HepG2 (cell line): ENCODE results near the gene ANKZF1. TPM values are rescaled to one million over a fixed set of nuclear protein-coding genes. Genes with fewer than 3 reads are reported as not detected.

Experiments used
- DMTF1 ChIP-seq: sonication (generic); formaldehyde crosslinking; IDR thresholded peaks from 2 replicates; pipeline ENCODE4 v1.4.0; 2020; ENCODE audit warnings: mild to moderate bottlenecking, missing genetic modification reagents
- GMEB1 ChIP-seq: sonication (generic); formaldehyde crosslinking; IDR thresholded peaks from 2 replicates; pipeline ENCODE4 v1.5.1; 2020; ENCODE audit warnings: missing genetic modification reagents, mild to moderate bottlenecking, borderline replicate concordance
- HDAC6 ChIP-seq: fragments of 200-600 bp; sonication (generic); IDR thresholded peaks from 2 replicates; pipeline ENCODE4 v1.7.0; 2017; ENCODE audit warnings: mild to moderate bottlenecking, antibody characterized with exemption, low read length, low read depth
- HNF4G ChIP-seq, 2 experiments: sonication (generic) in 1 of 2; formaldehyde crosslinking in 1 of 2; IDR thresholded peaks; 2 replicates each; pipeline versions ENCODE4 v1.4.0 to v1.6.1; 2011 to 2020; ENCODE audit warnings: borderline replicate concordance in 2 of 2, low read depth in 2 of 2, mild to moderate bottlenecking in 2 of 2, low read length in 1 of 2, missing genetic modification reagents in 1 of 2, moderate library complexity in 1 of 2
- MLLT10 ChIP-seq: sonication (generic); formaldehyde crosslinking; IDR thresholded peaks from 2 replicates; pipeline ENCODE4 v1.4.0; 2020; ENCODE audit warnings: missing genetic modification reagents
- MXI1 ChIP-seq: IDR thresholded peaks from 3 replicates; pipeline ENCODE4 v1.6.1; 2012; ENCODE audit warnings: low read depth, low read length, inconsistent platforms, borderline replicate concordance
- NFKBIZ ChIP-seq: IDR thresholded peaks from 2 replicates; pipeline ENCODE4 v1.6.1; 2018; ENCODE audit warnings: missing genetic modification reagents, missing compliant biosample characterization
- SYNCRIP ChIP-seq: fragments of 200-400 bp; formaldehyde crosslinking; IDR thresholded peaks from 2 replicates; pipeline ENCODE4 v1.6.1; 2018; ENCODE audit warnings: mild to moderate bottlenecking, low read depth, low read length; ENCODE audit not compliant: insufficient read depth
- ZFP1 ChIP-seq: IDR thresholded peaks from 2 replicates; pipeline ENCODE4 v1.6.1; 2016
- ZNF747 ChIP-seq: sonication (generic); formaldehyde crosslinking; IDR thresholded peaks from 2 replicates; pipeline ENCODE4 v1.8.1; 2023; ENCODE audit warnings: missing genetic modification reagents, mild to moderate bottlenecking, borderline replicate concordance
- polyA plus RNA-seq, 8 experiments: library from polyadenylated mRNA; depleted of rRNA in 3 of 8; stranded (reverse) in 7 of 8; unstranded in 1 of 8; fragments of >200 nt; fragmentation: Illumina TruSeq in 4 of 8; extraction: Trizol in 4 of 8; gene quantifications; 2 replicates each; pipeline versions ENCODE4 v1.2.1 to v1.2.3, GENCODE V29; 2011 to 2016; ENCODE audit warnings: low read depth in 4 of 8, missing spikeins in 1 of 8, mixed read lengths in 1 of 8; ENCODE audit not compliant: insufficient read depth in 1 of 8
- total RNA-seq, 5 experiments: library from RNA; depleted of rRNA; stranded (reverse); fragments of >200 nt; fragmentation: Illumina TruSeq; extraction: Trizol; gene quantifications; 2 replicates each; pipeline ENCODE4 v1.2.3, GENCODE V29; 2016; ENCODE audit warnings: low read depth in 1 of 5
- TF ChIP-seq, protein P1 (sequence below): IDR thresholded peaks from 2 replicates; pipeline ENCODE4 v1.6.1; 2018; ENCODE audit warnings: missing genetic modification reagents, mild to moderate bottlenecking, missing compliant biosample characterization
- TF ChIP-seq, protein P2 (sequence below): sonication (generic); formaldehyde crosslinking; IDR thresholded peaks from 2 replicates; pipeline ENCODE4 v1.4.0; 2020; ENCODE audit warnings: missing genetic modification reagents
- TF ChIP-seq, protein P3 (sequence below): sonication (generic); formaldehyde crosslinking; IDR thresholded peaks from 2 replicates; pipeline ENCODE4 v1.4.0; 2020; ENCODE audit warnings: missing genetic modification reagents, mild to moderate bottlenecking, borderline replicate concordance
- TF ChIP-seq, protein P4 (sequence below): sonication (generic); formaldehyde crosslinking; IDR thresholded peaks from 2 replicates; pipeline ENCODE4 v1.8.1; 2023; ENCODE audit warnings: missing genetic modification reagents, inconsistent platforms, borderline replicate concordance

ANKZF1 gene
- total and polyA plus RNA-seq, 2 of the 13 experiments (the other 11 are each of a cell fraction or from before 2014, with no cell fraction given), result 25.3 to 128 TPM

- TF ChIP-seq GMEB1 (CRISPR knock-in tag), result peak; percentile 49; the same call in 1 of the 2 replicates
- TF ChIP-seq ZFP1, result 0 out of 2 replicates have a peak, but pooled peaks have one; percentile 43
- no peak for TF ChIP-seq HDAC6
- no peak for TF ChIP-seq MLLT10 (CRISPR knock-in tag)
- no peak for TF ChIP-seq HNF4G (IDR thresholded peaks at IDR 0.05; ENCODE audit: borderline replicate concordance, low read depth, low read length)
- TF ChIP-seq HNF4G (CRISPR knock-in tag; IDR thresholded peaks at IDR 0.05; ENCODE audit: borderline replicate concordance, low read depth), result peak; percentile 40; the same call in 1 of the 2 replicates
- TF ChIP-seq, protein P1, sequence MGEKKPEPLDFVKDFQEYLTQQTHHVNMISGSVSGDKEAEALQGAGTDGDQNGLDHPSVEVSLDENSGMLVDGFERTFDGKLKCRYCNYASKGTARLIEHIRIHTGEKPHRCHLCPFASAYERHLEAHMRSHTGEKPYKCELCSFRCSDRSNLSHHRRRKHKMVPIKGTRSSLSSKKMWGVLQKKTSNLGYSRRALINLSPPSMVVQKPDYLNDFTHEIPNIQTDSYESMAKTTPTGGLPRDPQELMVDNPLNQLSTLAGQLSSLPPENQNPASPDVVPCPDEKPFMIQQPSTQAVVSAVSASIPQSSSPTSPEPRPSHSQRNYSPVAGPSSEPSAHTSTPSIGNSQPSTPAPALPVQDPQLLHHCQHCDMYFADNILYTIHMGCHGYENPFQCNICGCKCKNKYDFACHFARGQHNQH (CRISPR knock-in tag), result peak; percentile 88
- TF ChIP-seq ZNF747 (CRISPR knock-in tag), result peak; percentile 85; the same call in 1 of the 2 replicates
- peak; percentile 62; the same call in 1 of the 2 replicates for TF ChIP-seq NFKBIZ (CRISPR knock-in tag)
- peak; percentile 78; the same call in 1 of the 3 replicates for TF ChIP-seq MXI1
- TF ChIP-seq, protein P2, sequence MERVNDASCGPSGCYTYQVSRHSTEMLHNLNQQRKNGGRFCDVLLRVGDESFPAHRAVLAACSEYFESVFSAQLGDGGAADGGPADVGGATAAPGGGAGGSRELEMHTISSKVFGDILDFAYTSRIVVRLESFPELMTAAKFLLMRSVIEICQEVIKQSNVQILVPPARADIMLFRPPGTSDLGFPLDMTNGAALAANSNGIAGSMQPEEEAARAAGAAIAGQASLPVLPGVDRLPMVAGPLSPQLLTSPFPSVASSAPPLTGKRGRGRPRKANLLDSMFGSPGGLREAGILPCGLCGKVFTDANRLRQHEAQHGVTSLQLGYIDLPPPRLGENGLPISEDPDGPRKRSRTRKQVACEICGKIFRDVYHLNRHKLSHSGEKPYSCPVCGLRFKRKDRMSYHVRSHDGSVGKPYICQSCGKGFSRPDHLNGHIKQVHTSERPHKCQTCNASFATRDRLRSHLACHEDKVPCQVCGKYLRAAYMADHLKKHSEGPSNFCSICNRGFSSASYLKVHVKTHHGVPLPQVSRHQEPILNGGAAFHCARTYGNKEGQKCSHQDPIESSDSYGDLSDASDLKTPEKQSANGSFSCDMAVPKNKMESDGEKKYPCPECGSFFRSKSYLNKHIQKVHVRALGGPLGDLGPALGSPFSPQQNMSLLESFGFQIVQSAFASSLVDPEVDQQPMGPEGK (CRISPR knock-in tag), result peak; percentile 61; the same call in 1 of the 2 replicates
- TF ChIP-seq, protein P3, sequence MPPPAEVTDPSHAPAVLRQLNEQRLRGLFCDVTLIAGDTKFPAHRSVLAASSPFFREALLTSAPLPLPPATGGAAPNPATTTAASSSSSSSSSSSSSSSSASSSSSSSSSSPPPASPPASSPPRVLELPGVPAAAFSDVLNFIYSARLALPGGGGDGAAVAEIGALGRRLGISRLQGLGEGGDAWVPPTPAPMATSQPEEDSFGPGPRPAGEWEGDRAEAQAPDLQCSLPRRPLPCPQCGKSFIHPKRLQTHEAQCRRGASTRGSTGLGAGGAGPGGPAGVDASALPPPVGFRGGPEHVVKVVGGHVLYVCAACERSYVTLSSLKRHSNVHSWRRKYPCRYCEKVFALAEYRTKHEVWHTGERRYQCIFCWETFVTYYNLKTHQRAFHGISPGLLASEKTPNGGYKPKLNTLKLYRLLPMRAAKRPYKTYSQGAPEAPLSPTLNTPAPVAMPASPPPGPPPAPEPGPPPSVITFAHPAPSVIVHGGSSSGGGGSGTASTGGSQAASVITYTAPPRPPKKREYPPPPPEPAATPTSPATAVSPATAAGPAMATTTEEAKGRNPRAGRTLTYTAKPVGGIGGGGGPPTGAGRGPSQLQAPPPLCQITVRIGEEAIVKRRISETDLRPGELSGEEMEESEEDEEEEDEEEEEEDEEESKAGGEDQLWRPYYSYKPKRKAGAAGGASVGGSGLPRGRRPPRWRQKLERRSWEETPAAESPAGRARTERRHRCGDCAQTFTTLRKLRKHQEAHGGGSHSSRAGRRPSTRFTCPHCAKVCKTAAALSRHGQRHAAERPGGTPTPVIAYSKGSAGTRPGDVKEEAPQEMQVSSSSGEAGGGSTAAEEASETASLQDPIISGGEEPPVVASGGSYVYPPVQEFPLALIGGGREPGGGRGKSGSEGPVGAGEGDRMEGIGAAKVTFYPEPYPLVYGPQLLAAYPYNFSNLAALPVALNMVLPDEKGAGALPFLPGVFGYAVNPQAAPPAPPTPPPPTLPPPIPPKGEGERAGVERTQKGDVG (CRISPR knock-in tag), result no peak
- TF ChIP-seq SYNCRIP, result no peak
- TF ChIP-seq, protein P4, sequence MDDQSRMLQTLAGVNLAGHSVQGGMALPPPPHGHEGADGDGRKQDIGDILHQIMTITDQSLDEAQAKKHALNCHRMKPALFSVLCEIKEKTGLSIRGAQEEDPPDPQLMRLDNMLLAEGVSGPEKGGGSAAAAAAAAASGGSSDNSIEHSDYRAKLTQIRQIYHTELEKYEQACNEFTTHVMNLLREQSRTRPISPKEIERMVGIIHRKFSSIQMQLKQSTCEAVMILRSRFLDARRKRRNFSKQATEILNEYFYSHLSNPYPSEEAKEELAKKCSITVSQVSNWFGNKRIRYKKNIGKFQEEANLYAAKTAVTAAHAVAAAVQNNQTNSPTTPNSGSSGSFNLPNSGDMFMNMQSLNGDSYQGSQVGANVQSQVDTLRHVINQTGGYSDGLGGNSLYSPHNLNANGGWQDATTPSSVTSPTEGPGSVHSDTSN (CRISPR knock-in tag), result no peak
- TF ChIP-seq DMTF1 (CRISPR knock-in tag), result 0 out of 2 replicates have a peak, but pooled peaks have one; percentile 18
Measured at GRCh38 chr2:219249203-219249980, 19.8 kb downstream of the ANKZF1 start (continued).
